ENCODE results near the gene KCNH2. TPM values are rescaled to one million over a fixed set of nuclear protein-coding genes. Genes with fewer than 3 reads are reported as not detected.

Gene KCNH2
- polyA plus RNA-seq, 3 donors, result not detected

DNA sequence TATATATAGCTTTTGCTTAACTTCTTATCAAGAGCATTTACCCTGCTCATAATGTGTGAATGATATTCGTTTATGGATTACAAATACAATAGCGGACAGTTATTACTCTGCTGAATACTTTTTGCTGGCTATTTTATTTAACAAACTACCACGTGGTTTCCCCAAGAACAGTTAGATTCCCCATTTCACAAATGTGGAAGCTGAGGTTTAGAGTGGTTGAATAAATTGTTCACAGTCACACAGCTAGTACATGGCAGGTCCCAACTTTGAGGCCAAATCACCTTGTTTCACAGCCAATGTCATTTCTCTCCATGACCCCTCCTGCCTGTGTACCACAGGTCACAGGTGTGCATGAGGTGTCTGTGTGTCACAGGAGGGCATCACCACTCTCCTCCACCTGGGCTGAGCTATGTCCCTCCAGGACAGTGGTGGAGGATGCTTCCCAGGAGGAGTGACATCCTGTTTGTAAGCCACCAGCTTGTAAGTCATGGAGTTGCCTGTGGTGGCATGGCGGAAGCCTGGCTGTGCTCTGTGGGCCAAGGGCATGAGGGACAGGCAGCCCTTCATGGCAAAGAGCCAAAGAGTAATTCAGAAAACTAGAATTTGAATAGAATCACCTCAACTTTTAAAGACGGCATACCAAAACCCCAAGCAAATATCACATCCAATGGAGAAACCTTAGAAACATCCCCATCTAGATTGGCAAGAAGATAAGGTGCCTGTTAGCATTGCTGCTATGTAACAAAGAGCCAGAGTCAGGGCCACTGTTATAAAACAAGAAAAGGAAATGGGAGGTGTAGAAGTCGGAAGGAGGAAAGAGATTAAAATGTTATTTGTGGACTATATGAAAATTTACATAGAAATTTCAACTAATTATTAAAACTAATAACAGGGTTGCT lies 73.9 kb downstream of the KCNH2 start:
- peaks cover 4% of the 10 kb centered on the region for H3K4me1 Mint-ChIP-seq
- WGBS (ENCODE audit: insufficient coverage), result 40% methylated on average over 1 of the region's 6 CpGs

DNA sequence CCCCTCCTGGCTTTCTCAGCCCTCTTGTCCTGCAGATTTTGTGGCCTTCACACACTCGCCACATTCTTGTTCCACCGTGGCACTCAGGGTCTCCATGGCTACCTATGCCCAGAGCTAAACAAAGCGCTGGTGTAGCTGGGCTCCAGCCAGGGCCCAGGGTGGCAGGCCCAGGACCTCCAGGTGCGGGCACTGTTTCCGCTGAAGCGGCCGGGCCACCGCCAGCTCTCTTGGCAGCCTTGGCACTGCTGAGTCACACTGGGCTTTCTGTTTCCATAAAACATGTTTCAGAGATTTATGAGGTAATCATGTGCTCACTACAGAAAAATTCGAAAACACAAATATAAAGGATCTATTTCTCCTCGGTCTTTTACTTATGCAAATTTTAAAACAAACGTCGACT lies 74.5 kb downstream of the KCNH2 start:
- H3K79me2 ChIP-seq (ENCODE audit: insufficient read depth, low read length), result no peaks in the 10 kb centered on the region
- H4K20me1 ChIP-seq (ENCODE audit: insufficient read depth, low read length), result no peaks in the 10 kb centered on the region
- no peak overlapping the region for H3K27ac ChIP-seq (ENCODE audit: low read depth in 1 of 2, low read length in 2 of 2)
- Mint-ChIP-seq H3K4me3 (peak overlapping the region in 1 of 2 donors; percentile 59), H3K9me3 (peaks cover 0 to 4% (median 0%) of the 10 kb centered on the region in 7 donors), H3K27ac (no peak overlapping the region), H3K27me3 (ENCODE audit: low read depth in 3 of 3) (peaks cover 43 to 63% (median 52%) of the 10 kb centered on the region in 3 donors), H3K4me1 (peaks cover 7% of the 10 kb centered on the region), H3K36me3 (no peaks in the 10 kb centered on the region)
- H3K36me3 ChIP-seq (replicated peaks in 1 of 2; ENCODE audit: control insufficient read depth in 1 of 2, insufficient read depth in 2 of 2, low read length in 2 of 2), result no peaks in the 10 kb centered on the region
- no peak overlapping the region for H3K9ac ChIP-seq (ENCODE audit: insufficient read depth, low read length, poor library complexity, severe bottlenecking)
- WGBS (ENCODE audit: insufficient coverage), result 0% methylated on average over 8 of the region's 12 CpGs
- no peak overlapping the region for H3K4me2 ChIP-seq (replicated peaks; ENCODE audit: extremely low read depth, low read length, poor library complexity, severe bottlenecking)
- DNase-seq, result no peak
- TF ChIP-seq, protein P1, sequence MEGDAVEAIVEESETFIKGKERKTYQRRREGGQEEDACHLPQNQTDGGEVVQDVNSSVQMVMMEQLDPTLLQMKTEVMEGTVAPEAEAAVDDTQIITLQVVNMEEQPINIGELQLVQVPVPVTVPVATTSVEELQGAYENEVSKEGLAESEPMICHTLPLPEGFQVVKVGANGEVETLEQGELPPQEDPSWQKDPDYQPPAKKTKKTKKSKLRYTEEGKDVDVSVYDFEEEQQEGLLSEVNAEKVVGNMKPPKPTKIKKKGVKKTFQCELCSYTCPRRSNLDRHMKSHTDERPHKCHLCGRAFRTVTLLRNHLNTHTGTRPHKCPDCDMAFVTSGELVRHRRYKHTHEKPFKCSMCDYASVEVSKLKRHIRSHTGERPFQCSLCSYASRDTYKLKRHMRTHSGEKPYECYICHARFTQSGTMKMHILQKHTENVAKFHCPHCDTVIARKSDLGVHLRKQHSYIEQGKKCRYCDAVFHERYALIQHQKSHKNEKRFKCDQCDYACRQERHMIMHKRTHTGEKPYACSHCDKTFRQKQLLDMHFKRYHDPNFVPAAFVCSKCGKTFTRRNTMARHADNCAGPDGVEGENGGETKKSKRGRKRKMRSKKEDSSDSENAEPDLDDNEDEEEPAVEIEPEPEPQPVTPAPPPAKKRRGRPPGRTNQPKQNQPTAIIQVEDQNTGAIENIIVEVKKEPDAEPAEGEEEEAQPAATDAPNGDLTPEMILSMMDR (IDR thresholded peaks at IDR 0.05), result no peak
- peaks cover 0 to 6% of the 10 kb centered on the region in 2 donors for H3K4me1 ChIP-seq (ENCODE audit: control insufficient read depth in 1 of 2, insufficient read depth in 2 of 2, low read length in 2 of 2)
- H2AFZ ChIP-seq (ENCODE audit: insufficient read depth, low read depth, low read length, poor library complexity, severe bottlenecking), result no peak overlapping the region
- H3K9me3 ChIP-seq (replicated peaks in 1 of 2; ENCODE audit: control insufficient read depth in 1 of 2, insufficient read depth in 1 of 2, low read length in 2 of 2), result no peaks in the 10 kb centered on the region
- H3K27me3 ChIP-seq (ENCODE audit: control insufficient read depth in 2 of 2, insufficient read depth in 2 of 2, low read length in 2 of 2), result peaks cover 7 to 38% of the 10 kb centered on the region in 2 donors
- H3K4me3 ChIP-seq (replicated peaks in 1 of 3; ENCODE audit: low read depth in 2 of 3, low read length in 3 of 3), result no peak overlapping the region
- intact Hi-C loops (cut with micrococcal nuclease), result no loop called here

More for the DNA sequence above, 73.9 kb downstream of the KCNH2 start:
- Mint-ChIP-seq H3K4me3 (peak overlapping the region in 1 of 2 donors; percentile 59), H3K9me3 (peaks cover 0 to 4% (median 0%) of the 10 kb centered on the region in 7 donors), H3K27ac (no peak overlapping the region), H3K36me3 (no peaks in the 10 kb centered on the region), H3K27me3 (ENCODE audit: low read depth in 3 of 3) (peaks cover 46 to 63% (median 52%) of the 10 kb centered on the region in 3 donors)
- Histone ChIP-seq H3K9ac (ENCODE audit: insufficient read depth, low read length, poor library complexity, severe bottlenecking) (no peak overlapping the region), H3K27ac (ENCODE audit: low read depth in 1 of 2, low read length in 2 of 2) (no peak overlapping the region), H3K36me3 (replicated peaks in 1 of 2; ENCODE audit: control insufficient read depth in 1 of 2, insufficient read depth in 2 of 2, low read length in 2 of 2) (no peaks in the 10 kb centered on the region), H3K4me1 (ENCODE audit: control insufficient read depth in 1 of 2, insufficient read depth in 2 of 2, low read length in 2 of 2) (peaks cover 0 to 6% of the 10 kb centered on the region in 2 donors), H3K4me3 (replicated peaks in 1 of 3; ENCODE audit: low read depth in 2 of 3, low read length in 3 of 3) (no peak overlapping the region), H2AFZ (ENCODE audit: insufficient read depth, low read depth, low read length, poor library complexity, severe bottlenecking) (no peak overlapping the region), H3K4me2 (replicated peaks; ENCODE audit: extremely low read depth, low read length, poor library complexity, severe bottlenecking) (no peak overlapping the region), H3K79me2 (ENCODE audit: insufficient read depth, low read length) (no peaks in the 10 kb centered on the region), H3K9me3 (replicated peaks in 1 of 2; ENCODE audit: control insufficient read depth in 1 of 2, insufficient read depth in 1 of 2, low read length in 2 of 2) (no peaks in the 10 kb centered on the region), H3K27me3 (ENCODE audit: control insufficient read depth in 2 of 2, insufficient read depth in 2 of 2, low read length in 2 of 2) (peaks cover 7 to 34% of the 10 kb centered on the region in 2 donors), H4K20me1 (ENCODE audit: insufficient read depth, low read length) (no peaks in the 10 kb centered on the region)
- TF ChIP-seq, protein P1 (IDR thresholded peaks at IDR 0.05), result no peak
- DNase-seq, result no peak
- intact Hi-C loops (cut with micrococcal nuclease), result no loop called here
